Panc1 (cell line): ENCODE results near the gene MSX1. TPM values are rescaled to one million over a fixed set of nuclear protein-coding genes. Genes with fewer than 3 reads are reported as not detected.

Experiments
- ATAC-seq: fragments of 200-7000 bp; cut with Tn5 transposase; 2 replicates; pipeline ENCODE4 v1.9.1; 2020; ENCODE audit warnings: mild to moderate bottlenecking, moderate library complexity
- BruUV-seq: library from RNA; stranded (reverse); fragments of 400-500 nt; replicated peaks from 2 replicates; lab custom pipeline; 2021; lab: Mats Ljungman, UMichigan
- CTCF ChIA-PET: fragments of 300-600 bp; sonication (Branson Sonifier 250); formaldehyde crosslinking; loops from one replicate; lab custom pipeline; 2022; ENCODE audit warnings: antibody characterized with exemption; lab: Charles Lee
- POLR2A ChIA-PET: fragments of 300-600 bp; sonication (Branson Sonifier 250); formaldehyde crosslinking; loops from one replicate; lab custom pipeline; 2022; ENCODE audit warnings: antibody characterized with exemption; lab: Charles Lee
- DNase-seq: peaks from one replicate; pipeline ENCODE4 v3.0.0-alpha.2; 2010; ENCODE audit warnings: low read depth, low spot score
- H3K27ac ChIP-seq: 2 replicates; pipeline ENCODE4 v1.5.1; 2011; ENCODE audit warnings: mild to moderate bottlenecking, low read length, inconsistent platforms
- H3K27me3 ChIP-seq: fragments of 200-500 bp; sonication (Bioruptor generic); 2 replicates; pipeline ENCODE4 v1.6.0; 2014; ENCODE audit warnings: low read length, inconsistent platforms; ENCODE audit not compliant: control insufficient read depth, insufficient read depth
- H3K36me3 ChIP-seq: fragments of 200-500 bp; sonication (Bioruptor generic); 2 replicates; pipeline ENCODE4 v1.5.1; 2014; ENCODE audit warnings: inconsistent platforms, mild to moderate bottlenecking, low read length, moderate library complexity; ENCODE audit not compliant: control insufficient read depth, insufficient read depth
- H3K4me1 ChIP-seq: 2 replicates; pipeline ENCODE4 v1.5.1; 2011; ENCODE audit warnings: inconsistent platforms, mild to moderate bottlenecking, low read length, moderate library complexity; ENCODE audit not compliant: control insufficient read depth, insufficient read depth
- H3K4me3 ChIP-seq, 2 experiments: 2 replicates each; pipeline ENCODE4 v1.5.1; 2011 to 2012; ENCODE audit warnings: low read depth in 2 of 2, low read length in 2 of 2, mild to moderate bottlenecking in 2 of 2, inconsistent platforms in 1 of 2, moderate library complexity in 1 of 2
- H3K9me3 ChIP-seq: fragments of 200-500 bp; sonication (Bioruptor generic); 2 replicates; pipeline ENCODE4 v1.5.1; 2014; ENCODE audit warnings: low read depth, mild to moderate bottlenecking, inconsistent platforms, low read length, moderate library complexity; ENCODE audit not compliant: control insufficient read depth, insufficient read depth
- CTCF ChIP-seq: fragments of 450-650 bp; IDR thresholded peaks from 2 replicates; pipeline ENCODE4 v1.5.1; 2017; ENCODE audit warnings: mild to moderate bottlenecking
- POLR2AphosphoS5 ChIP-seq: IDR thresholded peaks from 2 replicates; pipeline ENCODE4 v1.6.1; 2012; ENCODE audit warnings: mild to moderate bottlenecking, low read depth, low read length, moderate library complexity
- REST ChIP-seq, 2 experiments: IDR thresholded peaks; 2 replicates each; pipeline ENCODE4 v1.6.1; 2011 to 2012; ENCODE audit warnings: low read depth in 2 of 2, control low read depth in 1 of 2, low read length in 1 of 2, mild to moderate bottlenecking in 1 of 2, moderate library complexity in 1 of 2; ENCODE audit not compliant: insufficient read depth in 1 of 2
- SIN3A ChIP-seq: IDR thresholded peaks from 2 replicates; pipeline ENCODE4 v1.6.1; 2012; ENCODE audit warnings: low read depth, mild to moderate bottlenecking, low read length, moderate library complexity, borderline replicate concordance; ENCODE audit not compliant: insufficient read depth
- TCF7L2 ChIP-seq: IDR thresholded peaks from 2 replicates; pipeline ENCODE4 v1.6.1; 2011; ENCODE audit warnings: mild to moderate bottlenecking, low read depth, low read length, inconsistent platforms
- in situ Hi-C: cut with HindIII; loops from 2 replicates; pipeline ENCODE4 v1.10.0; 2016; ENCODE audit warnings: low sequenced_read_pairs, low pct_unique_long_range_greater_than_20kb
- intact Hi-C: fragments of 100-400 bp; cut with micrococcal nuclease; formaldehyde crosslinking; loops from one replicate; pipeline ENCODE4 v1.10.0; 2022; ENCODE audit not compliant: unreplicated experiment
- total RNA-seq: library from RNA; stranded (reverse); gene quantifications from one replicate; pipeline ENCODE4 v1.2.1, GENCODE V29; 2021; ENCODE audit not compliant: unreplicated experiment

The MSX1 gene
- total RNA-seq, 1 experiment from 2014 or later, result 3.4 TPM

DNA sequence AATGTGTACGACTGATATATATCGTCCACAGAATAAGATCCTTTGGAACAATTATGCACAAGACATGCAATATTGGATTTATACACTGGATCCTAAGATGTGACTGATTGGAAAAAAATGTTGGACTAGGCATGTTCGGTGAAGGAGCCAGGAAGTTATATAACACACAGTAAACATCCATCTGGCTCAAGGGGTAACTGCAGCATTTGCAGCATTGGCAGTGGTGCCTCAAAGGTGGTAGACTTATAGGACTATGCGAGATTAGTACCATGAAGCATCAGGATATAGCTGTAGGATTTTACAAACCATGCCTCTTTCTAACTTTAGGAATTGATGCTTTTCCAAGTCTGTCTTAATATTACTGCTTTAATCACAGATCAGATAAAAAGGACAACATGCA is 34.3 kb downstream of the MSX1 start:
- no peak for TF ChIP-seq REST (IDR thresholded peaks at IDR 0.05; ENCODE audit: insufficient read depth in 1 of 2, low read depth in 2 of 2, low read length in 1 of 2)
- Histone ChIP-seq H3K27me3 (no peaks in the 10 kb centered on the region), H3K4me3 (no peak overlapping the region), H3K4me1 (no peaks in the 10 kb centered on the region), H3K9me3 (no peaks in the 10 kb centered on the region), H3K36me3 (no peaks in the 10 kb centered on the region), H3K27ac (no peak overlapping the region)
- no TSS peak for BruUV-seq
- ATAC-seq, result no peak
- DNase-seq, result no peak
- POLR2A ChIA-PET, result no interaction called here
- intact Hi-C loops, result no loop called here
- in situ Hi-C loops, result no loop called here
- CTCF ChIA-PET, result no interaction called here

DNA sequence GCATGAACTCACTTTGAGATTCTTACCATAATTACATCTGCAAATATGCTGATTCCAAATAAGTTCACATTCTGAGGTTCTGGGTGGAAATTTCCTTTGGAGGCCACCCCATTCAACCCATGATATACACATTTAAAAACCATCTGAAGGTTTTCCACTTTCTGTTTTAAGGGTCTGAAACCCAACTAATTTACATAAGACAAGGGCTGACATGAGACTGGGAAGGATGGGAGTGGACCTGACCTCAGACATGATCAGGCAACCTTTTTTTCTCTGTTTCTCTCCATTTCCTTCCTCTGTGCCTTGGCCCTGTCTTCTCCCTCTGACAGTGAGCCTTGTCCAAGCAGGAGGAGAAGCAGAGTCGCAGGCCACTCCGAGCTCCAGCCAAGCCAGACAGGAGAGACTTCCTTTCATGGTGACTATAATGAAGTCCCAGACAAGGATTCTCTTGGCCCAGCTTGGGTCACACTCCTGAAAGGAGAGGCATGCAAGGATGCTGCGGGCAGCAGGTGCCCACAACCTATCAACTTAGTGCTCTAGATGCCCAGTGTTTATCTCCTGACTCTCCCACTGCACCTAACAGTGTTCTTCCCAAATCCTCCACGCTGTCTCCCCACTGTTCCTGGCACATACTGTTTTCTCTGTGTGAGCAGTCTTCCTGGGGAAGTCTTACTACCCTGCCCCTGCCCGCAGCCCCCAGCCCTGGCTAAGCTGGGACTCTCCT is 39.9 kb downstream of the MSX1 start:
- Histone ChIP-seq H3K4me3 (no peak overlapping the region), H3K9me3 (no peaks in the 10 kb centered on the region), H3K27me3 (no peaks in the 10 kb centered on the region), H3K36me3 (no peaks in the 10 kb centered on the region), H3K27ac (no peak overlapping the region), H3K4me1 (no peaks in the 10 kb centered on the region)
- BruUV-seq, result no TSS peak
- DNase-seq, result no peak
- in situ Hi-C loops, result no loop called here
- ChIA-PET CTCF (no interaction called here), POLR2A (no interaction called here)
- TF ChIP-seq TCF7L2, result no peak
- TF ChIP-seq CTCF, result no peak
- no peak for TF ChIP-seq REST (IDR thresholded peaks at IDR 0.05; ENCODE audit: insufficient read depth in 1 of 2, low read depth in 2 of 2, low read length in 1 of 2)
- TF ChIP-seq SIN3A, result no peak
- TF ChIP-seq POLR2AphosphoS5, result no peak
- intact Hi-C loops, result no loop called here
- no peak for ATAC-seq
